NCI-H1930 (cell line): ENCODE data around the gene CRLF1.

Experiments
- DNase-seq, 2 experiments: peaks; one replicate each; lab custom pipeline; 2025; lab: John Stamatoyannopoulos, UW

The CRLF1 gene

GRCh38 chr19:18606281-18607225 is at the start of gene CRLF1:
Gene CRLF1 (minus strand): TSS chr19:18606799. CDS start chr19:18606656, 143 bp downstream.
- DNase-seq, result no peak

GRCh38 chr19:18655173-18655844 is 48.7 kb upstream of the CRLF1 start:
- no peak for DNase-seq

- no peak for DNase-seq
These were observed 47.9 kb upstream of the CRLF1 start for GRCh38 chr19:18654469-18654868.

- DNase-seq, result no peak
These were observed 47.3 kb upstream of the CRLF1 start for GRCh38 chr19:18653853-18654252.

DNA sequence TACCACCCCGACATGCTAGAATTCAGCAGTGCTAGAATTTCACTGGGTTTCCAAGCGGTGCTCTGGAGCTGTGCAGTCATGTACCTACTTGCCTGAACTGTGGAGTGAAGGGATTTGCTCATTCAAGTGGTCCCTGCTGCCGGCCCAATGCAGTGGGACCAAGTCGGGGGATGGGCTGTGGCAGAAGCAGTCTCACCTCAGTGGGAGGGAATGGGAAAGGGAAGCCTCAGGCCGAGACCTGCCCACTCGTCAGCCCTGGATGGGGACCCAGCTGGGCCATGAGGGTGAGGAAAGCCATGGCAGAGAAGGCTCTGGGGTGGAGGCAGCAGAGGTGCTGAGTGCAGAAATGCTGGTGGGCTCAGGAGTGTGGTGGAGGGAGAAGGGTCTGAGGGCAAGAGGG is 45.1 kb upstream of the CRLF1 start:
- no peak for DNase-seq

DNA sequence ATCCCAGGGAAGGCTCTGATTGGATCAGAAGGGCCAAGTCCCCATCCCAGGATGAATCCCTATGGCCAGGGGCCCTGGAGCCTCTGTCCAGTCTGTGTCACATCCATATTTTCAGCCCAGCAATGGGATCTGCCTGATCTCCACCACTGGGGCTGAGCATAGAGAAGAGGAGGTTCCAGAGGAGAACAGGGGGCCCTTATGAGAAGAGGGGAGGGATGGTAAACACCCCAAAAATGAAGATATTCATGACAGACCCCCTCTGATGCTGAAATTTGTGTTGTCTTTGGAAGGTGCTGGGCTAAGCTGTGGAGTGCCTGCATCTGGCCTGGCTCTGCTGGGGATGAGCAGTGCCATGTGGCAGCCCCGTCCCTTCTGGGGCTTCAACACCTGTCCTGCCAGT is 44.7 kb upstream of the CRLF1 start:
- no peak for DNase-seq

- no peak for DNase-seq
These were observed 44.0 kb upstream of the CRLF1 start for GRCh38 chr19:18650468-18651041.

DNA sequence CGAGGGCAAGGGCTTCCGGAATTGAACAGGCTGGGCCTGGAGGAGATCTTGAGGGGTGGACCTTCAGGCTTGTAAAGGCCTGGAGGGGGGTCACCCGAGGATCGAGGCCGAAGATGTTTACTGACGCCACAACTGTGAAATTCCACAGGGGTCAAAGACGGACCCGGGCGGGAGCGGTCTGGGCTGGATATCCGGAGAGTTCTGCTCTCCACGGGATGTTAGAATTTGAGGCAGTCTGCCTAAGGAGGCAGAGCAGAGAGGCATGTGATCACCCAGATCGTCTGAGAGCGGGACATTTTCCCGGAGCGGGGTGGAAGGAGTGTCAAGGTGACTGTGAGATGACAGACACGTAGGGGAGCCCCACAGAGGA is 43.4 kb upstream of the CRLF1 start:
- no peak for DNase-seq

DNA sequence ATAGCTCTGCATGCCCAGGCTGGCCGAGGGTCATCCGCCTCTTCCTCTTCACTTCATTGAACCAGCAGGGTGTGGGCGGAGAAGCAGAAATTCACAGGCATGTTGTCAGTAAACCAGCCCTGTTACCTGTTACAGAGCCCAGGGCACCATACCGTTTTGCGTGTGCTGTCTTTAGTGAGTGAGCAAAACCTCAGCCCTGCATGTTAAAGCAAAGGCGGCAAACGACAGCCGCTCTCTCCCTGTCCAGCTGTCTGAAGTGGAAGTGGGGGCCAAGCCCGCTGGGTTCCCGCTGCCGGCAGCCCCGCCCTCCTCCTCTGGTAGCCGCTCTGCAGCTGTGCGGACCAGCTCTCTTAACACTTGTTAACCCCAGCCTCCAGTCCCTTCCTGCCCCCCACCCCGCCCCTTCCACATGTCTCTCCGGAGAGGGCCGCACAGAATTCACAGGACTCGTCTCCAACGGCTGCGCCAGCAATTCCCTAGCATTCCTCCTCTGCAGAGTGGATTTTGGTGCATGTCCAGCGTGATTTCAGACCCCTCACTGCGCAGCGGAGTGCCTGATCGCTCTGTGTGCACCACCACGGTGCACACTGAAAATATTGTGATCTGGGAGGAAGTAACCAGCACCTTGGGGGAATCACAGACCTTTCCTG is 42.9 kb upstream of the CRLF1 start:
- no peak for DNase-seq

DNA sequence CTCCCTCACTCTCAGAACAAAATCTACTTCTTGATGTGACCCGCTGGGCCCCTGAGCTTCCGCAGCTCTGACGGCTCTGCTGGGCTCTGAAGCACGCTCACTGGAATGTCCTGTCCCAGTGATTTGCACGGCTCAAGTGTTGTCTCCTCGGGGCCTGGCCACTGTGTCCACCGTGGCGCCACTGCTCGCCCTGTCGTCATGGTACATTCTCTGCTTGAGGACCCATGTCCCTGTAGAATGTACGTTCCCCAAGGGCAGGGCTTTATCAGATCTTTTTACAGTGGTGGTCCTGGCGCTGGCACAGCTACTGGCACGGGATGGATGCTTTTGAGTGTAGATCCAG is 42.3 kb upstream of the CRLF1 start:
- no peak for DNase-seq

DNA sequence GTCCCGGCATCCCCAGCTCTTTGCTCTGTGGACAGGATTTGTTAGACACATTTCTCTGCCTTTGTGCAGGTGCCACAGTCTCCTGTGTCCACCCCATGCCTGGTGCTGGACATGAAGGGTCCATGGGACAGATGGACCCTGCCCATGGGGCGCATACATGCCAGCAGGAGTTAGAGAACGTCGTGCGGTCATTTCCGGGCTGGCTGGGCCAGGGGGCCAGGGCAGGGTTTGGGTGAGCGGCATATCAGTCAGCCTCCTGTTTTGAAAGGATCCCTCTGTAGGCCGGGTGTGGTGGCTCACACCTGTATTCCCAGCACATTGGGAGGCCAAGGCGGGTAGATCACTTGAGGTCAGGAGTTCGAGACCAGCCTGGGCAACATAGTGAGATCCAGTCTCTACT is 41.2 kb upstream of the CRLF1 start:
- no peak for DNase-seq

DNA sequence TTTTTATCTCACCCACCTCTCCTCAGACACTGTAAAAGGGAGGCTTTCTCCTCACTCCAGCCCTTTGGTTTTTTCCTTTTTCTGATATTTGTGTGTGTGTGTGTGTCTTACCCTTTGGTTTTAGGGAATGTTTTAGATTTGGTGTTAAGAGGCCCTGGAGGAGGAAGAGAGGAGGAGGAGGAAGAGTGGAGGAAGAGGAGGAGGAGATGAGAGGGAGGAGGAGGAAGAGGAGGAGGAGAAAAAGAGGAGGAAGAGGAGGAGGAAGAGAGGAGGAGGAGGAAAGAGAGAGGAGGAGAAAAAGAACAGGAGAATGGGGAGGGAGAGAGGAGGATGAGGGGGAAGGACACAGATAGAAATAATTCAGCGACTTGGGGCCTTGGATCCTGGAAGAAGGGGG is 40.8 kb upstream of the CRLF1 start:
- no peak for DNase-seq

DNA sequence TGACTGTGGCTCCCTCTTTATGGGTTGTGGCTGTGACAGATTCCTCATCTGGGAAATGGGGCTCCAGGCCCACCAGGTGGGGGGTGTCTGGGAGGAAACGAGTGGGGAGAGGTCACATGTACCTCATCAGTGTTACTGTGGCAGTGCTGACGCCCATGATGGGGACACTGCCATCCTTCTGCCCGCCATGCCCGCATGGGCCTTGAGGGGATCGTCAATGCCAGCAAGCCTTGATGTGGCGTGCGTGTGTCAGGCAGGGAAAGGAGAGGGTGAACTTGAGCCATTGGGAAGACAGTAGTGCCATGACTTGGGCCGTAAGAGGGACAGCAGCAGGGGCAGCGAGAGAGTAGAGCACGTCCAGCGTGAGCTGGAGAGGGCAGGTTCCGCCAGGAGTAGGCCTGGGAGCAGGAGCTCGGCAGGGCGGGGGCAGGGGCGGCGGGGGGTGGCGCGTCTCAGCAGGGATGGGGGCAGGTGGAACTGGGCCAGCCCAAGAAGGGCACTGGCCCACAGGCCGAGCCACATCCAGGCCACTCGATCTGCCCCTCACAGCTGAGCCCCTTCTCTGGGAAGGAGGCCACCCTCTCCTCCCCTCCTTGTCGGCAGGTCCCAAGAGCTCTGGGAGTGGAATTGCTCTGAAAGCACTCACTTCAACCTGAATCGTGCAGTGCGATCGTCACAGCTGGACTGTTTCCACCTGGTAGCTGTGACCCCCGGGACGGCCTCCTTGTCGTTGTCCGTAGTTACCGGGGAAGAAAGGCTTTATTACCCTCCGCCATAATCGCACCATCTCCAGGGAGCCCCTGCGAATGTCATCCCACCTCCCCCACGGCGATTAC is 40.2 kb upstream of the CRLF1 start:
- no peak for DNase-seq

- DNase-seq, result no peak
These were observed 38.5 kb upstream of the CRLF1 start for GRCh38 chr19:18645035-18645511.

GRCh38 chr19:18644196-18645034 is 37.8 kb upstream of the CRLF1 start:
- DNase-seq, result no peak

- no peak for DNase-seq
These were observed 33.2 kb upstream of the CRLF1 start for GRCh38 chr19:18639706-18640243.

GRCh38 chr19:18637673-18638630 is 31.4 kb upstream of the CRLF1 start:
- no peak for DNase-seq

- no peak for DNase-seq
These were observed 30.5 kb upstream of the CRLF1 start, which contains the start of gene KLHL26 for GRCh38 chr19:18636969-18637629. Gene KLHL26 (plus strand): TSS chr19:18637028. CDS start chr19:18637055, 27 bp downstream.
